GM19043 (cell line): ENCODE data around the gene COG4.
"Not testable (repeated sequence)": the region's sequence is repeated elsewhere in the genome, so short reads cannot be mapped to it uniquely, and the experiment has no call there.

Source experiments
- ATAC-seq: cut with Tn5 transposase; IDR thresholded peaks from one replicate; pipeline ENCODE4 v1.9.1; 2021; ENCODE audit warnings: low read depth; ENCODE audit not compliant: unreplicated experiment

The COG4 gene

GRCh38 chr16:70465999-70466804, 57.2 kb downstream of the COG4 start:
- ATAC-seq = no peak

GRCh38 chr16:70463235-70463634, 60.1 kb downstream of the COG4 start:
- ATAC-seq = no peak

GRCh38 chr16:70460737-70461261, 62.6 kb downstream of the COG4 start:
- ATAC-seq = no peak

- no peak for ATAC-seq
Measured at GRCh38 chr16:70457446-70458166, 65.7 kb downstream of the COG4 start.

- no peak for ATAC-seq
Measured at GRCh38 chr16:70455910-70456309, 67.4 kb downstream of the COG4 start.

- ATAC-seq = peak; percentile 79
Measured at GRCh38 chr16:70454222-70455034, 68.9 kb downstream of the COG4 start, which contains the start of gene FCSK. Gene FCSK (plus strand): TSS chr16:70454595. CDS start chr16:70463191, 8,596 bp downstream.

- peak; percentile 7 for ATAC-seq
Measured at GRCh38 chr16:70453892-70454221, 69.5 kb downstream of the COG4 start.

GRCh38 chr16:70453117-70453891, 70.0 kb downstream of the COG4 start:
- no peak for ATAC-seq

GRCh38 chr16:70451004-70451340, 72.4 kb downstream of the COG4 start:
- not testable (repeated sequence) for ATAC-seq

GRCh38 chr16:70450142-70451003, 73.0 kb downstream of the COG4 start:
- not testable (repeated sequence) for ATAC-seq

GRCh38 chr16:70448075-70448474, 75.3 kb downstream of the COG4 start:
- no peak for ATAC-seq

GRCh38 chr16:70444249-70445063, 78.9 kb downstream of the COG4 start:
- ATAC-seq = no peak

GRCh38 chr16:70442344-70442743, 81.0 kb downstream of the COG4 start:
- ATAC-seq = no peak

- ATAC-seq = no peak
Measured at GRCh38 chr16:70441406-70441990, 81.9 kb downstream of the COG4 start.

- no peak for ATAC-seq
Measured at GRCh38 chr16:70440009-70440692, 83.2 kb downstream of the COG4 start.

GRCh38 chr16:70438969-70439862, 84.1 kb downstream of the COG4 start, which contains the start of gene ST3GAL2:
Gene ST3GAL2 (minus strand): TSS chr16:70439100. CDS start chr16:70398530, 40,570 bp downstream.
- ATAC-seq = peak; percentile 84
